ENCODE data around the gene AUTS2. TPM values are rescaled to one million over a fixed set of nuclear protein-coding genes. Genes with fewer than 3 reads are reported as not detected.

AUTS2 gene
- total and polyA plus RNA-seq, 2 of the 8 experiments (the other 6 are each of a cell fraction or from before 2014, with no cell fraction given) = 25.9 to 101 TPM

DNA sequence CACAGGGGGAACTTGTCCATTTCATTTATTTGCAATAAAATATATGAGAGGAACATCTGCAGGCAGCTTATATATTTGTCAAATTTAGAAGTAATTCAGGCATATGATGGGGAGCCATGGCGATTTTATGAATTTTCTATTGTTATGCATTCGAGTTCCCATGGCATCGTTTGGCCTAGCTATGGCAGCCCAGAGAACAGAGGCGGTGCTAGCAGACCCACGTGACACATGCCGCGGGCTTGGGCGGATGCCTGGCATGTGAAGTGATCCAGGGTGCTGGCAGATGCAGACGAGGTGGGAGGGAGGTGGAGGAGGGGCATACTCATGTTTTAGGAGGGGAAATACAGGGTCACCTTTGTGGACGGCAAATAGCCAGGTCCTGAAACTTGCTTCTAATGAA is 973.7 kb downstream of the AUTS2 start:
- FAIRE-seq (no peak), DNase-seq (ENCODE audit: low read depth in 1 of 2, low spot score in 2 of 2) (no peak)
- no peak overlapping the region for H2BK12ac ChIP-seq (ENCODE audit: low read depth, low read length)
- H2AFZ ChIP-seq (ENCODE audit: low read length) = no peak overlapping the region
- H4K5ac ChIP-seq (ENCODE audit: insufficient read length, low read depth, low read length) = no peak overlapping the region
- H3K23me2 ChIP-seq (ENCODE audit: low read depth, low read length) = no peaks in the 10 kb centered on the region
- H2AK5ac ChIP-seq (ENCODE audit: low read depth, low read length) = no peak overlapping the region
- H2BK120ac ChIP-seq (replicated peaks; ENCODE audit: low read depth, low read length) = no peak overlapping the region
- no peak overlapping the region for H3K4me3 ChIP-seq (ENCODE audit: extremely low read depth in 1 of 4, insufficient read depth in 2 of 4, low read depth in 3 of 4, low read length in 4 of 4)
- H3K9me3 ChIP-seq (ENCODE audit: insufficient read depth in 2 of 2, low read depth in 1 of 2, low read length in 1 of 2) = no peaks in the 10 kb centered on the region
- 89% methylated on average over 10 of the region's 10 CpGs; no CpG with 5 or more reads in 1 of the 2 experiments for WGBS, 2 experiments (ENCODE audit: extremely low coverage in 1 of 2, insufficient coverage in 1 of 2, insufficient read length in 1 of 2, insufficient replicate concordance in 2 of 2, low coverage in 1 of 2, low lambda C conversion rate in 2 of 2, missing lambda C conversion rate in 1 of 2)
- H3K79me1 ChIP-seq (ENCODE audit: low read depth, low read length) = no peaks in the 10 kb centered on the region
- no peak overlapping the region for H3K18ac ChIP-seq (ENCODE audit: extremely low read depth, low read length)
- POLR2A ChIA-PET (ENCODE audit: partially characterized antibody) = interaction anchor here (2.0 kb wide), 1 partner anchor 26 kb away, joined by 5 read pairs; no protein-coding TSS in a partner anchor
- no peak overlapping the region for H4K8ac ChIP-seq (ENCODE audit: extremely low read depth, insufficient read depth, low read length)
- H4K91ac ChIP-seq (replicated peaks; ENCODE audit: insufficient read length, low read length) = no peak overlapping the region
- no peak for TF ChIP-seq TEAD4 (IDR thresholded peaks at IDR 0.05; ENCODE audit: low read depth, low read length)
- TF ChIP-seq, protein P1, sequence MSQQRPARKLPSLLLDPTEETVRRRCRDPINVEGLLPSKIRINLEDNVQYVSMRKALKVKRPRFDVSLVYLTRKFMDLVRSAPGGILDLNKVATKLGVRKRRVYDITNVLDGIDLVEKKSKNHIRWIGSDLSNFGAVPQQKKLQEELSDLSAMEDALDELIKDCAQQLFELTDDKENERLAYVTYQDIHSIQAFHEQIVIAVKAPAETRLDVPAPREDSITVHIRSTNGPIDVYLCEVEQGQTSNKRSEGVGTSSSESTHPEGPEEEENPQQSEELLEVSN (IDR thresholded peaks at IDR 0.05) = no peak
- TF ChIP-seq BCL11A (IDR thresholded peaks at IDR 0.05; ENCODE audit: low read depth in 2 of 2, low read length in 2 of 2) = no peak
- no peak for TF ChIP-seq TAF1 (IDR thresholded peaks at IDR 0.05; ENCODE audit: low read depth, low read length)
- no peak overlapping the region for H3K27ac ChIP-seq (ENCODE audit: low read depth, low read length)
- no peaks in the 10 kb centered on the region for H3K27me3 ChIP-seq (replicated peaks in 1 of 4; ENCODE audit: control insufficient read depth in 3 of 4, extremely low read depth in 1 of 4, insufficient read depth in 3 of 4, low read length in 3 of 4)
- no peak overlapping the region for H3K9ac ChIP-seq (replicated peaks in 1 of 4; ENCODE audit: extremely low read depth in 1 of 4, low read depth in 3 of 4, low read length in 3 of 4)
- CTCF ChIA-PET (ENCODE audit: partially characterized antibody) = interaction anchor here (2.3 kb wide), 1 partner anchor 12 kb away, joined by 13 read pairs; no protein-coding TSS in a partner anchor
- no peak overlapping the region for H2BK20ac ChIP-seq (ENCODE audit: low read length)
- no peak overlapping the region for H3K14ac ChIP-seq (ENCODE audit: insufficient read length)
- no peaks in the 10 kb centered on the region for H4K20me1 ChIP-seq (replicated peaks in 1 of 2; ENCODE audit: control insufficient read depth in 1 of 2, insufficient read depth in 2 of 2, low read length in 2 of 2)
- no peak overlapping the region for H2BK15ac ChIP-seq (ENCODE audit: low read length)
- H3K36me3 ChIP-seq (ENCODE audit: control insufficient read depth in 2 of 4, insufficient read depth in 4 of 4, low read length in 3 of 4) = no peaks in the 10 kb centered on the region
- H3K4me1 ChIP-seq (replicated peaks in 1 of 4; ENCODE audit: control insufficient read depth in 3 of 4, insufficient read depth in 4 of 4, low read length in 3 of 4) = peaks cover 0 to 3% (median 0%) of the 10 kb centered on the region in 4 experiments; a peak in 1 of 7 replicates
- no peak overlapping the region for H3K4me2 ChIP-seq (ENCODE audit: insufficient read depth in 1 of 2, low read depth in 2 of 2, low read length in 2 of 2)
- no peak overlapping the region for H3K23ac ChIP-seq (ENCODE audit: insufficient read length)
- H3K79me2 ChIP-seq (ENCODE audit: control insufficient read depth in 1 of 2, insufficient read depth in 2 of 2, low read length in 2 of 2) = no peaks in the 10 kb centered on the region
- no peak overlapping the region for H2BK5ac ChIP-seq (ENCODE audit: low read depth, low read length)
- no peak overlapping the region for H3K4ac ChIP-seq (replicated peaks; ENCODE audit: insufficient read length, low read depth, low read length)
- H3K56ac ChIP-seq (replicated peaks; ENCODE audit: insufficient read length, low read depth, low read length) = no peak overlapping the region
